Adrenal gland (tissue), 12 donors: ENCODE results near the gene ZNF277. TPM values are rescaled to one million over a fixed set of nuclear protein-coding genes. Genes with fewer than 3 reads are reported as not detected.

Experiments used
- DNase-seq, 7 donors: peaks; one replicate each; pipeline ENCODE4 v3.0.0-alpha.2; 2019 to 2020
- H3K27ac ChIP-seq, 5 donors: fragments of 200-600 bp; sonication (generic) in 4 of 5; 1 replicate in 3 of 5; 2 replicates in 2 of 5; pipeline versions ENCODE4 v1.5.1 to v1.8.0; 2016 to 2020; ENCODE audit warnings: mild to moderate bottlenecking in 1 of 5
- H3K27me3 ChIP-seq: fragments of 200-600 bp; 2 replicates; pipeline ENCODE4 v1.8.0; 2021
- H3K36me3 ChIP-seq, 2 donors: fragments of 200-600 bp; replicated peaks in 1 of 2; 1 replicate in 1 of 2; 2 replicates in 1 of 2; pipeline versions ENCODE4 v1.5.1 to v1.8.0; 2018 to 2022
- H3K4me1 ChIP-seq, 2 donors: fragments of 200-600 bp; replicated peaks in 1 of 2; 1 replicate in 1 of 2; 2 replicates in 1 of 2; pipeline versions ENCODE4 v1.5.1 to v1.8.0; 2018 to 2021
- H3K4me3 ChIP-seq, 4 donors: fragments of 200-600 bp; sonication (generic) in 3 of 4; one replicate each; pipeline ENCODE4 v1.5.1; 2016 to 2018
- H3K9me3 ChIP-seq, 3 donors: fragments of 200-600 bp; sonication (generic) in 1 of 3; replicated peaks in 1 of 3; 1 replicate in 2 of 3; 2 replicates in 1 of 3; pipeline versions ENCODE4 v1.5.1 to v1.8.0; 2016 to 2021
- CTCF ChIP-seq, 6 experiments: fragments of 450-650 bp in 4 of 6; fragments of 200-600 bp in 2 of 6; sonication (generic) in 1 of 6; IDR thresholded peaks; 1 replicate in 5 of 6; 2 replicates in 1 of 6; pipeline versions ENCODE4 v1.5.1 to v1.8.0; 2016 to 2021; ENCODE audit warnings: antibody characterized with exemption in 6 of 6, mild to moderate bottlenecking in 2 of 6, moderate library complexity in 1 of 6
- POLR2A ChIP-seq, 2 donors: fragments of 450-650 bp; IDR thresholded peaks; one replicate each; pipeline ENCODE4 v1.6.1; 2017; ENCODE audit warnings: antibody characterized with exemption in 2 of 2, mild to moderate bottlenecking in 2 of 2, moderate library complexity in 1 of 2
- WGBS, 4 donors: extraction: QIAGEN DNeasy Blood & Tissue Kit in 2 of 4; methylation state at CpG; one replicate each; pipeline versions ENCODE4 v1.1.5 to v1.1.7; 2013 to 2017; 5-methylcytosine and 5-hydroxymethylcytosine counted together
- intact Hi-C, 2 donors: fragments of 100-400 bp; cut with DNase I; formaldehyde crosslinking; loops; one replicate each; pipeline versions ENCODE4 v1.14.1 to v1.15.0; 2022 to 2023
- polyA plus RNA-seq, 3 donors: library from polyadenylated mRNA; stranded (reverse); fragments of 200-250 nt in 2 of 3; fragments of 350-450 nt in 1 of 3; fragmentation: Illumina TruSeq in 1 of 3; extraction: RNeasy Lipid Tissue Mini Kit (QIAGEN cat#74804) in 1 of 3; gene quantifications; one replicate each; pipeline ENCODE4 v1.2.3, GENCODE V29; 2013 to 2014
- total RNA-seq, 9 donors: library from RNA; depleted of rRNA in 4 of 9; stranded (reverse); fragments of >200 nt in 4 of 9; fragments of 120-200 nt in 1 of 9; fragmentation: NEBNext Ultra II Directional in 1 of 9; extraction: Animal tissue kit (Norgen Biotek cat#: 25700) in 1 of 9; gene quantifications; one replicate each; pipeline versions ENCODE4 v1.1.0 to v1.2.4, GENCODE V29; 2013 to 2023
- donor health status: healthy with polysubstance abuse.
- donor health status: Bipolar disorder and iron deficiency.
- donor health status: DM: yes; HTN: yes; CAD: no.
- donor health status: DM: no; HTN: no; CAD: no.
- donor health status: DM: no; HTN: no; CAD: no.
- donor health status: DM: yes; HTN: yes; CAD: no.

The ZNF277 gene
- total and polyA plus RNA-seq, 12 donors = 12.6 to 30.6 (median 19.7) TPM

DNA sequence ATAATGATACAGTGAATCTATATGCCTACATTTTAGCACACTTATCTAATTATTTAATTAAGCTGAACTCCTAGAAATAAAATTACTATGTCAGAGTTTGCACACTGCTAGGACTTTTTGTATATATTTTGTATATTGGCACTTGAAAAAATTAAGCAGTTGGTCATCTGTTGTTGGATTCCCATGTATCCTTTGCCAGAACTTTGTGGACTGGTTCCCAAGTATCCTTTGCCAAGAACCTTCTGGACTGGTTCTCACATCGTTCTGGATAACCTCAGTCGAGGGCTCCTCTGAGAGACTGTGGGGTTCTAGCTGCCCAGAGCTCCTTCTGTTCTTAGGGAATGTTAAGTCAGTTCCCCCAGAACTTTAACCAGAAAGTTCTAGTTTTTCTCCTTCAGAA is 135.0 kb downstream of the ZNF277 start:
- Histone ChIP-seq H3K4me1 (no peaks in the 10 kb centered on the region), H3K36me3 (no peaks in the 10 kb centered on the region), H3K27ac (no peak overlapping the region), H3K4me3 (no peak overlapping the region), H3K9me3 (no peaks in the 10 kb centered on the region), H3K27me3 (no peaks in the 10 kb centered on the region)
- no peak for DNase-seq
- WGBS, 4 donors = 81 to 100% (median 85%) methylated on average over 2 of the region's 2 CpGs
- intact Hi-C loops = no loop called here
- TF ChIP-seq CTCF (IDR thresholded peaks at IDR 0.05) (no peak), POLR2A (IDR thresholded peaks at IDR 0.05) (no peak)

- intact Hi-C loops = no loop called here
- Histone ChIP-seq H3K4me1 (no peaks in the 10 kb centered on the region), H3K27me3 (no peaks in the 10 kb centered on the region), H3K9me3 (no peaks in the 10 kb centered on the region), H3K4me3 (no peak overlapping the region), H3K36me3 (no peaks in the 10 kb centered on the region), H3K27ac (no peak overlapping the region)
- no peak for DNase-seq
- WGBS, 4 donors = 77 to 80% (median 79%) methylated on average over 4 of the region's 4 CpGs
- TF ChIP-seq CTCF (IDR thresholded peaks at IDR 0.05) = no peak
- TF ChIP-seq POLR2A (IDR thresholded peaks at IDR 0.05) = no peak
Observed at GRCh38 chr7:112346381-112347060, 140.0 kb downstream of the ZNF277 start.

DNA sequence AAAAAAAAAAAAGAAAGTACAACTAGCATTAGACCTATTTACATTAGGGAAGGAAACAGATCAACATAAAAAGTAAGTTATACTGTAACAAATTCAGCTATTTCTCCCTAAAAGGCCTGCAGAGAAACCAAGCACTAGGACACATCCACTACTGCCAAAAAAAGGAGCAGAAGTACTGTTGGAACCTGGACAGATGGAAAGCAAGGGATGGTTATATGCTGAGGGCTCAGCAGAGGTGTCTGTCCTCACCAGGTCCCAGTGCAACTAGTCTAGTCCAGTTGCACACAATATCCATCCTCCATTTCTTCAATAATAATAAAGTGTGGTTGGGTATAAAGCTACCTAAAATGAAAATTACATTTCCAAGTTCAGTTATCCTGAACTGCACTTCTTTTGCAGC is 140.6 kb downstream of the ZNF277 start:
- Histone ChIP-seq H3K4me1 (no peaks in the 10 kb centered on the region), H3K36me3 (no peaks in the 10 kb centered on the region), H3K27ac (no peak overlapping the region), H3K9me3 (no peaks in the 10 kb centered on the region), H3K4me3 (no peak overlapping the region), H3K27me3 (no peaks in the 10 kb centered on the region)
- no peak for DNase-seq
- intact Hi-C loops = no loop called here
- no peak for TF ChIP-seq POLR2A (IDR thresholded peaks at IDR 0.05)
- TF ChIP-seq CTCF (IDR thresholded peaks at IDR 0.05) = no peak

GRCh38 chr7:112350585-112350984 is 144.1 kb downstream of the ZNF277 start:
- WGBS, 4 donors = 77 to 92% (median 87%) methylated on average over 1 of the region's 1 CpG
- Histone ChIP-seq H3K4me1 (no peaks in the 10 kb centered on the region), H3K4me3 (no peak overlapping the region), H3K9me3 (no peaks in the 10 kb centered on the region), H3K27me3 (no peaks in the 10 kb centered on the region), H3K27ac (no peak overlapping the region), H3K36me3 (no peaks in the 10 kb centered on the region)
- TF ChIP-seq POLR2A (IDR thresholded peaks at IDR 0.05) (no peak), CTCF (IDR thresholded peaks at IDR 0.05) (no peak)
- intact Hi-C loops = loop anchor here in 1 of 2 donors (10.0 kb wide), 1 partner anchor 56 kb away; no protein-coding TSS in a partner anchor
- DNase-seq = no peak
